Stimulated activated CD4-positive, alpha-beta T cell treated with anti-CD3 and anti-CD28 coated beads, Interleukin-2, amount 100 ng/mL, for 24 hours (primary cell): ENCODE results near the gene WIPF2.

ENCODE experiments used
- DNase-seq, 2 donors: peaks; one replicate each; pipeline ENCODE4 v3.0.0-alpha.2; 2020

WIPF2 gene, protein sequence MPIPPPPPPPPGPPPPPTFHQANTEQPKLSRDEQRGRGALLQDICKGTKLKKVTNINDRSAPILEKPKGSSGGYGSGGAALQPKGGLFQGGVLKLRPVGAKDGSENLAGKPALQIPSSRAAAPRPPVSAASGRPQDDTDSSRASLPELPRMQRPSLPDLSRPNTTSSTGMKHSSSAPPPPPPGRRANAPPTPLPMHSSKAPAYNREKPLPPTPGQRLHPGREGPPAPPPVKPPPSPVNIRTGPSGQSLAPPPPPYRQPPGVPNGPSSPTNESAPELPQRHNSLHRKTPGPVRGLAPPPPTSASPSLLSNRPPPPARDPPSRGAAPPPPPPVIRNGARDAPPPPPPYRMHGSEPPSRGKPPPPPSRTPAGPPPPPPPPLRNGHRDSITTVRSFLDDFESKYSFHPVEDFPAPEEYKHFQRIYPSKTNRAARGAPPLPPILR

DNA sequence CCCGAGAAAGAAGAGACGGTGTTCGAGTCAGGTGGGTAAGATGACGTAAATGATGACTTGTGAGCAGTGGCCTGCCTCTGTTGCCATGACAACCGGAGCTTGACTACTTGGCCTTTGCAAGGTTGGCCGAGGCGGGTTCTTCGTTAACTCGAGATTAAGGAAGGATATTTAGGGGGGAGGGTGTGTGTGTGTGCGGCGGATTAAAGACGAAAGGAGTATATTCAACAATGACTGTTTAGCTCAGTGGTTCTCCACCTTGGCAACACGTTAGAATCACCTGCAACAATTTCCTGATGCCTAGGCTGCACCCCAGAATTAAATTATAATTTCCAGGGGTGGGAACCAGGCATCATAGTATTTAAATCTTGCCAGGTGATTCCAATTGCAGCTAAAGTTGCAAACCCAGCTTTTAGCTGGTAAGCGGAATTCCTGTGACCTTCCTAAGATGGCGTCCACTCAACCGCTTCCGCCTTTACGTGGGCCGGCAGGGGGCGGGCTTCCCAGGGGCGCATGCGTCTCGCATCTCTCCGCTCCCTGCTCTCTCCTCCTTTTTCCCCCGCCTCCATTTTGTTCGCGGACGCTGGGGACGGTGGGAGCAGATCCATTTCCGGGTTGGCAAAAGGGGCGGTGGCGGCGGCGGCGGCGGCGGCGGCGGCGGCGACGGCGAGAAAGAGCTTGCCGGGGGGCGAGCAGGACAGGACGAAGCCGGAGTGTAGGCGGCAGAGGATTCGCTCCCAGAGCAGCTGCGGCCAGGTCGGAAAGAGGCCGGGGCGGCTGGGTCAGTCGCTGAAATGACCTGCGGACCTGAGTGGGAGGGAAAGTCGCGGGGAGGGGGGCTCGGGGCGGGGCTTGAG is at the start of gene WIPF2:
Gene WIPF2 (plus strand): TSS at position 565 of the 854 bp plus-strand sequence. CDS start 37,156 bp downstream, outside the sequence.
- DNase-seq: peak; percentile 97 to 98

DNA sequence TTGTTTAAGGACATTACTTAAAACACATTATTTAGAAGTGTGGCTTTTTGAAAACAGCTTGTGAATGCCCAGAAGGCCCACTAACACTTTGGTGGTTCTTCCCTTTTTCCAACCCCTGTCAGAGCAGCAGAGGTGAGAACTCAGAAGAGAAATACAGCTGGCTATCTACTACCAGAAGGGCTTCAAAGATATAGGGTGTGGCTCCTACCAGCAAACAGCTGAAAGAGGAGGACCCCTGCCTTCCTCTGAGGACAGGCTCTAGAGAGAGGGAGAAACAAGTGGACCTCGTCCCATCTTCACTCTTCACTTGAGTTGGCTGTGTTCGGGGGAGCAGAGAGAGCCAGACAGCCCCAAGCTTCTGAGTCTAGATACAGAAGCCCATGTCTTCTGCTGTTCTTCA is 48.8 kb upstream of the WIPF2 start:
- DNase-seq: no peak

DNA sequence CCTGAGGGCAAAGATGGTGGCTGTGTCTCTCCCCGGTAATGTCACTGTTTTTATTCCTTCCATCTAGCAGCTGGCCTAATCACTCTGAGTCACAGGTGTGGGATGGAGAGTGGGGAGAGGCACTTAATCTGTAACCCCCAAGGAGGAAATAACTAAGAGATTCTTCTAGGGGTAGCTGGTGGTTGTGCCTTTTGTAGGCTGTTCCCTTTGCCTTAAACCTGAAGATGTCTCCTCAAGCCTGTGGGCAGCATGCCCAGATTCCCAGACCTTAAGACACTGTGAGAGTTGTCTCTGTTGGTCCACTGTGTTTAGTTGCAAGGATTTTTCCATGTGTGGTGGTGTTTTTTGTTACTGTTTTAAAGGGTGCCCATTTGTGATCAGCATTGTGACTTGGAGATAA is 47.4 kb upstream of the WIPF2 start:
- DNase-seq: no peak

DNA sequence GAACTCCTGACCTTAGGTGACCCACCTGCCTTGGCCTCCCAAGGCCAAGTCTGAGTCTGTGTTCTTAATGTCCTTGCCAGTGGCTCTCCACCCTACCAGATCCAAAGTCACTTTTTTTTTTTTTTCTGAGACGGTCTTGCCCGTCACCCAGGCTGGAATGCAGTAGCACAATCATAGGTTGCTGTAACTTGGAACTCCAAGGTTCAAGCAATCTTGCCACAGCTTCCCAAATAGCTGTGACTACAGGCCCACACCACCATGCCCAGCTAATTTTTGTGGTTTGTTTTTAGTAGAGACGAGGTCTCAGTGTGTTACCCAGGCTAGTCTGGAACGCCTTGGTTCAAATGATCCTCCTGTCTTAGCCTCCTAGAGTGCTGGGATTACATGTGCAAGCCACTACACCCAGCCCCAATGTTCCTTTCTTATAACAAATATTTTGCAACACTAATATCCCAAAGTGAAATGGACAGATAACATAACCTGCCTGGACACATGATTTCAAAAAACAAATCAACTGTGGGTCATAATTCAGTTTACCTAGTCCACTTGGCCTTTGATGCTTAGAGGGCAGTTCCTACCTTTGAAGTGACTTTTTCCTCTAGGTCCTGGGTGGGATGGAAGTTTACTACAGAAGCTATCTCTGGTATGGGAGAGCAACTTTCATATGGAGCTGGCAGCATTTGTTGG is 45.9 kb upstream of the WIPF2 start:
- no peak for DNase-seq

DNA sequence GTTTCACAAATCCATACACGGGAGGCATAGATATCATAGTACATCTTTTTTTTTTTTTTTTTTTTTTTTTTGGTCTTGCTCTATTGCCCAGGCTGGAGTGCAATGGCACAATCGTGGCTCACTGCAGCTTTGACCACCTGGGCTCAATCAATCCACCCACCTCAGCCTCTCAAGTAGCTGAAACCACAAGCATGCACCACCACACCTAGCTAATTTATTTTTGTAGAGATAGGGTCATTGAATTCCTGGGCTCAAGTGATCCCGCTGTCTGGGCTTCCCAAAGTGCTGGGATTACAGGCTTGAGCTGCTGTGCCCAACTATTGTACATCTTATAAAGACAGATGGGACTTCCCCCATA is 45.3 kb upstream of the WIPF2 start:
- DNase-seq: no peak

DNA sequence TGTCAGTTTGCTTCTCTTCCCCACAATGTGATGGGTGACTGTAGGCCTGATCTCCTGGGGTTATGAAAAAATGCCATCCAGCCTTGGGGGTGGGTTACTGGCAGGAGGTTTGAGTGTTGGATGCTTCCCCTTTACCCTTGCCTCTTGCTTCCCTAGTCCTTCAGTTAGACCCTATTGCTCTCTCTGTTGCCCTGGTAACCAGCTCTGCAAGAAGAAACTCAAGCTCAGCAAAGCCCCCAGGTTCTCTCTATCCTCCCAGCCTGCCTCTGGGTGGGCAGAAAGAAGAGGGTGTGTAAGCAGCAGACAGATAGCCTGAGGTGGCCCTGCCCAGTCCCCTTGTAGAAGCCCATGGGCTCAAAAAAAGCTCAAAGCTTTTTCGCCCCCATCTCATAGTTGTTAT is 44.6 kb upstream of the WIPF2 start:
- DNase-seq: no peak

DNA sequence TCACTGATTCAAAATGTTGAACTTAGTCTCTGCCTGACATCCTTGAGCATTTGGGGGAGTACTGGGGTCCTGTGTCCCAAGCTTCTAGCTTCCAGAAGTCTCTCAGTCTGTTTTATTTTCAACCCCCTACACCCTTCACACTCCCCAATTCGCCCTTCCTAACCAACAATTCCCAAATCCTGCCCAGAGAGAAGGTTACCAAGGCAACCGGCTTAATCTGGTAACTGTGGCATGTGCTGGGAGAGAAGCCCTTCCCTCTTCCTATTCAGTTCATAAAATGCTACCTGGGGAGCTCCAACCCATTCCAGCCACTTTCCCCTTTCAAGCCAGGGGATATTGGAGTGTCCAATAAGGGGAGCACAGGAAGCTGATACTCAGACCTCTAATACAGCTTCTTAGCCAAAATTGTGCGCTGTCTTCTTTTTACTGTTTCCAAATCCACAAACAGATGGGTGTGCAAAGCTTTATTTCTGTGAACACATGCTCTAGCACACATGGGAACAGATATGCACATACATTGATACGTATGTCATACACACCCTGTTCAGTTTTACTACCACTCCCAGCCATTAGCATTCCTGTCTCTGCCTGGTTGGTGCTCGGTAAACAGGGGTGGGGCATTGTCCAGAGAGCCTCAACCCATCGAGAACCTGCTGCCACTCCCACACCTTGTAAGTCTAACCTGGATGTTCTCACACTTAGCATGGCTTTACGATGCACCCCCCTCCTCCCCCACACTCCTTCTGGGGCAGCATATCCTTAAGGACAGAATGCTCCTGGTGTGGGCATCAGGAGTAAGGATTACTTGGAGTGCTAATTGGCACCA is 43.0 kb upstream of the WIPF2 start:
- no peak for DNase-seq

DNA sequence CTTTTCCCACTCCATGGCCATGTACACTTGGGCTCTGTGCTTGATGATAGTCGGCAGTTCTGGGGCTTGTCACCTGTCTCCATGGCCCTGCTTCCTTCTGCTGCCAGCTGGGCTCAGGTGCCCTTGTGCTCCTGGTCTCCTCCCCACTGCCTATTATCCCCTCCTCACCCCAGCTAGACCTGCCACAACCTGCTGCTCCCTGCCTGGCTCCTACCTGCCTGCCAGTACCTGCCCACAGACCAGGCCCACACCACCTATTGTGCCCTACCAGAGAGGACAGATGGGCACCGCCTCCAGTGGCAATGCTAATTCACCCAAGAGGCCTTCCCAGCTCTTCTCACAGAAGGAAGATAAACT is 42.4 kb upstream of the WIPF2 start:
- no peak for DNase-seq

DNA sequence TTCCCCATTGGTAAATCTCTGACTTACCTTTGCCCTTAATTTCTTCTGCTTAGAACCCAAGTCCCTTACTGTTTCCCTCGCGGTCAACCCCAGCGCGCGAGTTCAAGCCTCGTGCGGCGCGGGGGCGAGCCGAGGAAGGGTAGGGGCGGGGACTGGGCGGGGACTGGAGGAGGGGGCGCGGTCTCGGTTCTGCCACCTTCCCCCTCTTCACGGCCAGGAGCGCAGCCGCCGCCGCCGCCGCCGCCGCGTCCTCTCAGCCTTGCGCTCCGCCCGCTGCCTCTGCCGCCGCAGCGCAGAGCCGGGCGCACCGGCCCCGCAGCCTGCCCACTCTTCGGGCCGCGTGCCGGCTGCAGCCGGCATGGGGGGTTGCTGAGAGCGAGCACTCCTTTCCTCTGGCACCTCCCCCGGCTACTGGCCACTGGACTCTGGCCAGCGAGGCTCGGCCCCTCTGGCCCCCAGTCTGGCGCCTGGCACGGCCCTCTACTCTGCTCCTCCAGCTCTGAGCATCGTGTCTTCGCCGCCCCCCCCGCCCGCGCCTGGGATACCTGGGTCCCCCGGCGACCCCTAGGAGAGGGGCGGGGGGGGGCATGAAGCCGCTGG is 41.7 kb upstream of the WIPF2 start, which contains the start of gene RAPGEFL1:
Gene RAPGEFL1 (plus strand): TSS at position 196 of the 600 bp plus-strand sequence. CDS start 392 bp downstream, at position 588.
- peak; percentile 84 to 90 for DNase-seq

DNA sequence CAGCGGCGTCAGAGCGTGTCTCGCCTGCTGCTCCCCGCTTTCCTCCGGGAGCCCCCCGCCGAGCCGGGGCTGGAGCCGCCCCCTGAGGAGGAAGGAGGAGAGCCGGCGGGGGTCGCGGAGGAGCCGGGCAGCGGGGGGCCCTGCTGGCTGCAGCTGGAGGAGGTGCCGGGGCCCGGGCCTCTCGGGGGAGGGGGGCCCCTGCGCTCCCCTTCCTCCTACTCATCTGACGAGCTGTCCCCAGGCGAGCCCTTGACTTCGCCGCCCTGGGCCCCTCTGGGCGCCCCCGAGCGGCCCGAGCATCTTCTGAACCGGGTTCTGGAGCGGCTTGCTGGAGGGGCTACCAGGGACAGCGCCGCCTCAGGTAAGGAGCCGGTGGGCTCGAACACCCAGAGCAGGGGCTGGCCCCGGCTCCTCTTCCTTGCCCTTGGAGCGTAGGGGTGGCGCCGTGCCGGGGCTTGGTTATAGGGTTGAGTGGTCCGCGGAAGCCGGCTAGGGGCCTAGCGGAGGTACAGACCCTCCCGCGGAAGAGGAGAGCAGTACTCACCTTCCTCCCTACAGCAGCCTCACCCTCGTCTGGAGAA is 41.0 kb upstream of the WIPF2 start:
- no peak for DNase-seq

DNA sequence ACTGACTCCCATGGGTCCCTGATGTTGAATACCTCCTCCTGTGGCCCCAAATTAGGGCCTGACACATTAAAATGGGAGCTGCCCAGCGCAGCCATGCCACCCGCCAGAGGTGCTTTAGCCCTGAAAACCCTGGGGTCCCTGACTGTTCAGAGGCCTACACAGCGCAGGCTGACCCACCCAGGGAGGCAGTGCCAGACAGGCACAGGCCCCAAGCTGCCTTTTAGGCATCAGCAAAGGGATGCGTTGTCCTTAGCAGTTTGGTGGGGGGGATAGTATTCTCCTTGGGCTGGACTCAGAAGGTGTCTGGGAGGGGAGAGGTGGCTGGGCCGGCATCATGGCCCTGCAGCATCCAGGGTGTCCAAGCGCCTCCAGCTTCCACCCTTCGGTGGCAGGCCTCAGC is 40.4 kb upstream of the WIPF2 start:
- DNase-seq: no peak

DNA sequence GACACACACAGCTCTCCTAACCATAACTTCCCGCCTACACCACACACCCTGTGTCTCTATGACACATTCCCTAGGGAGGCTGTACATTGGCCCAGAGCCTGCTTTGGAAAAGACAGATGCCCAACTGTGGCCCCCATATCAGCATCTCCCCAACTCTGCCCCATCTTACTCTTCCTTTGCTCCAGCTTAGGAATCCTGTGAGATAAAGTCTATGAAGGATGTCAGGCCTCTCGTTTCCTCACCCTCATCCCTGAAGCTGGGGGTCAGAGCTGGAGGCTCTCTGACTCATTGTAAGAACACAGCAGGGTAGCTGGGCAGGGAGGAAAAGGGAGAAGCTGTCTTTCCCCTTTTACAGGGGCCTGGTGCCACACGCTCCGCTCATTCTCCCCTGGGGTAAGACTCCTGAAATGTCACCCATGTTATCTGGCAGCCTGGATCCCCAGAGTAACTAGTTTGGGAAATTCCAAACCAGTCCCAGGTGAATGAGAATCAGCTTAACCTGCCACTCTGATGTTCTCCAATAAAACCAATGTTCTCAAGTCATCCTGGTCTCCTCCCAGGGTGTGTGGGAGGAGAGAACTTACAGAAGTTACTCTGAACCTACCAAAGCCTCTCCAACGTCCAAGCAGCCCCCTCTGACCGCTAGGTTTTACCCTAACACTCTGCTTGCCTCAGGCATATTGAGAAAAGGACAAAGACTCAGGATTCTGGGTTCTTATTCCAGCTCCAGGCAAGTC is 39.0 kb upstream of the WIPF2 start:
- no peak for DNase-seq

DNA sequence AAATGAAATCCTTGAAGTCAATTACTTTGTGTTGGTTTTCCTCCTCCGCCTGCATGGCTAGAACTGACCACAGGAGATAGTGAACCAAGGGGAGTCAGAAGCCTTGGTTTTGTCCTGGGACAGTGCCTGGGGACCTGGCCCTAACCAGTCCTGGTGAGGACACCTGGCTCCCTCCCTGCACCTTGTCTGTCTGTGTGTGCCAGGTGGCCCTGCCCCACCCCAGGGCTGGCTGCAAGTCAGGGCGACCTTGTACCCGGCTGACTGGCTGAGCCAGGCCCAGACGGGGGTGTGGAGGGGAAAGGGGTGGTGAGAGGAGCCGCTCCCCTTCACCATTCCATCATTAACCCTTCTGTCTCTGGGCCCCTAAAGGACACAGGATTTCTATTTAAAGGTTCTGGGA is 38.4 kb upstream of the WIPF2 start:
- no peak for DNase-seq

DNA sequence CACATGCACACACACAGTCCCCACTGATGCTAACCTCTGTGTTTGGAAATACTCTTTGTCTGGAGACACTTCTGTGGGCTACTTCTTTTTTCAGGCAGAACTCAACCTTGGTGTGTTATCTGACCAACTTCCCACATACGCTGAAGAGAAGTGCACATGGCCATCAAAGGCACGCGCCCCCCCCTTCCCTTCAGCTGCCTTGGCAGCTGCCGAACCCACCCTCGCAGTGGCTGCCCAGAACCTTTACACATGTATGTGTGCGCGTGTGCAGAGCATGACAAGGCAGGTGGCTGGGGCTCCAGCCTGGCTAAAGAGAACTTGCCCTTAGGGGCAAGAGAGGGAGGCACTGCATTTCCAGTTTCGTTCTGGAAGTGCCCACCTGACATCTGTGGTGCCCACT is 37.9 kb upstream of the WIPF2 start:
- DNase-seq: no peak

DNA sequence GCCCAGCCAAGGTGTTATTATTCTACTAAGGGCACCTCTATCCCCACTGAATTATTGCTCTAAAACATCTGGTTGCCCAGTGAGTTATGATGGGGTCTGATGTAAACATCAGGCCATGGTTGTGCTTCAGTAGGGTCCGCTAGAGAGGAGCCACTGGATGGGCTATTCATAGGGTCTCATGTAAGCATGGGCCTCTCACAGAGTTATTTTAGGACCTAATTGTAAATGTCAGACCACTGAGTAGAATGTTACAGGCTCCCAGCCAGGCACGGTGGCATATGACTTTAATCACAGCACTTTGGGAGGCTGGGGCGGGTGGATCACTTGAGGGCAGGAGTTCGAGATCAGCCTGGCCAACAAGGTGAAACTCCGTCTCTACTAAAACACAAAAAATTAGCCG is 36.5 kb upstream of the WIPF2 start:
- DNase-seq: no peak

DNA sequence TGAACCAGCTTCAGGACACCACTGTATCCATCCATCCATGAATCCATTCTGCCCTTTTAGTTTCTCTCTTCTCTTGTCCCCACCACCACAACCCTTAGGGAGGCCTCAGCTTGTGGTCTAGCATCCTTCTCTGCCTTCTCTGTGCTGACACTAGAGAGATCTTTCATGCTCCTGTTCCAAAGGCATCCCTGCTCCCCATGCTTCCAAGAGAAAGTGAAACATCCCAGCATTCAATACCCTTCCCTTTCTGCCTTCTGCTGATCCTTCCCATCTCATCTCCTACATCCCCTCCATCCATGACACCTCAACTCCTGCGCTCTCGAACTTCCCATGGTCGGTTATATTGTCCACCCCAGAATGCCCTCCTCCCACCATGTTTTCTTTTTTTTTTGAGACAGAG is 31.9 kb upstream of the WIPF2 start:
- DNase-seq: no peak

DNA sequence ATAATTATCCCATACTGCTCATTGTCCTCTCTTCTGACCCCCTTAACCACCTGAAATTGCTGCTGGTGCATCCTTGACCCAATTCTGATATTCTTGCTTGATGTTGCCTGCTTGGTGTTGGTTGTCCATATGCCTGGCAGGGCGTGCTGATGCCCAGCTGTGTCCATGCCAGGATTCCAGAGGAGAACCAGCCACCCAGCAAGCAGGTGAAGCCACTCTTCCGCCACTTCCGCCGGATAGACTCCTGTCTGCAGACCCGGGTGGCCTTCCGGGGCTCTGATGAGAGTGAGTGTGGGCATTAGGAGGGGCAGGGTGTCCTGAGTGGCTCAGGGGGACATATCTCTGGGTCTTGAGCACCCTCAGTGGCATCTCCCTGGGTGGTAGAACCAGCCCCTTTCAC is 30.4 kb upstream of the WIPF2 start:
- DNase-seq: no peak

DNA sequence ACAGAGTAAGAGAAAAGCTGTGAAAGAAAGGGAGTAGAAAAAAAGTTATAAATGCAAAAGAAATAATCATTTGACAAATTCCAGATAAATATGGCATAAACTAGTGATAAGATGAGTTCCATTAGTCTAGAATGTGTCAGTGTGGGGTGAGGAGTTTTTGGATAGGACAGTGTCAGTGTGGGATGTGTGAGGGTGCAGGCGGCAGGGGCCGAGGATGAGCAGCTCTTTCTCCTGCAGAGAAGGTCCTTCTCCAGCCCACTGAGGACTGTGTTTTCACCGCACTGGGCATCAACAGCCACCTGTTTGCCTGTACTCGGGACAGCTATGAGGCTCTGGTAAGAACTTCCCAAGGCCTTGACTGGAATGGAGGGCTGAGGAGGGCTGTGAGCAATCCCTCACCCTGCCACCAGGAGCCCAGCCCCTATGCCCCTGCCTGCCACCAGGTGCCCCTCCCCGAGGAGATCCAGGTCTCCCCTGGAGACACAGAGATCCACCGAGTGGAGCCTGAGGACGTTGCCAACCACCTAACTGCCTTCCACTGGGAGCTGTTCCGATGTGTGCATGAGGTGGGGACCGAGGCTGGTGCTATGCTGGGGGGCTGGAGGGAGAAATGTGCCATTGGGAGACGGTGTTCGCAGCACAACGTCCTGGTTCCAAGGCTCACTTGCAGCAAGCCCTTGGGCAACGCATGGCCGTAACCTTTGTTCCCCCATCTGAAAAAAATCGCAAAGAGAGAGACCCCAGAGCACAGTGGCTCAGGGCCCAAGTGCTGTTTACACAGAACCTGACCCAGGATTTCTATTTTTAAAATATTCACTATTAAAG is 28.7 kb upstream of the WIPF2 start:
- DNase-seq: peak; percentile 36 to 43

DNA sequence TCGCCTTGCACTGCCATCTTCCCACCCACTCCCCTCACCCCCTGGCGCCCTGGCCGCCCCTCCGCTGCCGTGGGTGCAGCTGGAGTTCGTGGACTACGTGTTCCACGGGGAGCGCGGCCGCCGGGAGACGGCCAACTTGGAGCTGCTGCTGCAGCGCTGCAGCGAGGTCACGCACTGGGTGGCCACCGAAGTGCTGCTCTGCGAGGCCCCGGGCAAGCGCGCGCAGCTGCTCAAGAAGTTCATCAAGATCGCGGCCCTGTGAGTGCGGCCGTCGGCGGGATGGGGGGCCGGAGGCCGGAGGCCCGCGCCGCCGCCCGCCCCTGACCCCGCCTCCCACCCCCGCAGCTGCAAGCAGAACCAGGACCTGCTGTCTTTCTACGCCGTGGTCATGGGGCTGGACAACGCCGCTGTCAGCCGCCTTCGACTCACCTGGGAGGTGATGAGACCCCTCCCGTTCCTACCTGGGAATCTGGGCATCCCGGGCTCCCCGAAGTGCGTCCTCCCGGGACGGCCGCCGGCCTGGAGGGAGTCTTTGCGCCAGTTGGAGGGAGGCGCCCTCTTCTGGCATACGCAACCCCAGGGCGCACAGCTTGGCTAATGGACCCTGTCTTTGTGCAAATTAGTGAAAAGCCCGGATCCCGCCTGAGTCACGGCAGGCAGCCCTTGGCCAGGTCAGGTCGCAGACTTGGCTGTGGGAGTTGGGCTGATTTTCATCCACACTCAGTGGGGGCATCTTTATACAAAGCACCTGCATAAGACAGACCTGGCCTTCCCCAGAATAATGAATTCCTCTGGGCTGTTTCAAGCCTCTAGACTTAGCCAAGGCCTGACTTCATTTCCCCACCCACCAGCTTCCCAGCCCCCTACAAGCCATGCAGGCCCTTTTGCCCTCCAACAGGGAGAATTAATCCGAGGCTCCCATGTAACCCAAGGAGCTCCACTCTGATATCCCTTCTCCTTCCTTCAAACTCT is 27.6 kb upstream of the WIPF2 start:
- peak; percentile 71 to 73 for DNase-seq
